HEK293T (cell line): Measurements from ENCODE around the gene CLIC4.
"Not testable (repeated sequence)": the region's sequence is repeated elsewhere in the genome, so short reads cannot be mapped to it uniquely, and the experiment has no call there.

ENCODE experiments used
- CTCF ChIA-PET: fragments of 350-600 bp; formaldehyde crosslinking; extraction: SDS; loops from one replicate; lab custom pipeline; 2021; ENCODE audit warnings: antibody characterized with exemption, inconsistent platforms; lab: Yijun Ruan, JAX
- POLR2A ChIA-PET: fragments of 350-600 bp; formaldehyde crosslinking; extraction: SDS; loops from one replicate; lab custom pipeline; 2020; ENCODE audit warnings: antibody characterized with exemption, inconsistent platforms; lab: Yijun Ruan, JAX
- DNase-seq: peaks from one replicate; pipeline ENCODE4 v3.0.0; 2012; ENCODE audit warnings: mixed read lengths; ENCODE audit errors: extremely low spot score
- ARNT ChIP-seq: fragments of 450-650 bp; IDR thresholded peaks from 2 replicates; pipeline ENCODE4 v1.6.1; 2017; ENCODE audit warnings: mild to moderate bottlenecking
- BHLHE40 ChIP-seq: fragments of 450-650 bp; IDR thresholded peaks from 2 replicates; pipeline ENCODE4 v1.6.1; 2016; ENCODE audit warnings: mild to moderate bottlenecking, moderate library complexity, borderline replicate concordance
- CTBP1 ChIP-seq: fragments of 450-650 bp; IDR thresholded peaks from 2 replicates; pipeline ENCODE4 v1.6.1; 2016; ENCODE audit warnings: borderline replicate concordance
- ELF4 ChIP-seq: fragments of 450-650 bp; IDR thresholded peaks from 2 replicates; pipeline ENCODE4 v1.6.1; 2017; ENCODE audit warnings: antibody characterized with exemption
- FOXA1 ChIP-seq: fragments of 450-650 bp; IDR thresholded peaks from 2 replicates; pipeline ENCODE4 v1.6.1; 2016; ENCODE audit warnings: mild to moderate bottlenecking
- FOXK2 ChIP-seq: fragments of 450-650 bp; IDR thresholded peaks from 2 replicates; pipeline ENCODE4 v1.6.1; 2016; ENCODE audit warnings: mild to moderate bottlenecking
- FOXM1 ChIP-seq: fragments of 450-650 bp; IDR thresholded peaks from 2 replicates; pipeline ENCODE4 v1.6.1; 2017; ENCODE audit warnings: mild to moderate bottlenecking, borderline replicate concordance
- HDGF ChIP-seq: fragments of 450-650 bp; IDR thresholded peaks from 2 replicates; pipeline ENCODE4 v1.6.1; 2017; ENCODE audit warnings: antibody characterized with exemption, borderline replicate concordance
- L3MBTL2 ChIP-seq: fragments of 450-650 bp; conservative IDR thresholded peaks from 2 replicates; pipeline ENCODE4 v1.6.1; 2016; ENCODE audit warnings: mild to moderate bottlenecking
- LEF1 ChIP-seq: fragments of 450-650 bp; IDR thresholded peaks from 2 replicates; pipeline ENCODE4 v1.6.1; 2017; ENCODE audit warnings: mild to moderate bottlenecking, borderline replicate concordance
- NFRKB ChIP-seq: fragments of 450-650 bp; IDR thresholded peaks from 2 replicates; pipeline ENCODE4 v1.6.1; 2016; ENCODE audit warnings: mild to moderate bottlenecking, moderate library complexity
- SP1 ChIP-seq: fragments of 450-650 bp; IDR thresholded peaks from 2 replicates; pipeline ENCODE4 v1.6.1; 2017
- SUZ12 ChIP-seq: fragments of 450-650 bp; IDR thresholded peaks from 2 replicates; pipeline ENCODE4 v1.6.1; 2016; ENCODE audit warnings: mild to moderate bottlenecking
- TARDBP ChIP-seq: fragments of 450-650 bp; IDR thresholded peaks from 2 replicates; pipeline ENCODE4 v1.6.1; 2016
- ZNF384 ChIP-seq: fragments of 450-650 bp; IDR thresholded peaks from 2 replicates; pipeline ENCODE4 v1.6.1; 2016
- TF ChIP-seq, protein P1 (sequence below): fragments of 450-650 bp; IDR thresholded peaks from 2 replicates; pipeline ENCODE4 v1.6.1; 2016

Gene CLIC4

DNA sequence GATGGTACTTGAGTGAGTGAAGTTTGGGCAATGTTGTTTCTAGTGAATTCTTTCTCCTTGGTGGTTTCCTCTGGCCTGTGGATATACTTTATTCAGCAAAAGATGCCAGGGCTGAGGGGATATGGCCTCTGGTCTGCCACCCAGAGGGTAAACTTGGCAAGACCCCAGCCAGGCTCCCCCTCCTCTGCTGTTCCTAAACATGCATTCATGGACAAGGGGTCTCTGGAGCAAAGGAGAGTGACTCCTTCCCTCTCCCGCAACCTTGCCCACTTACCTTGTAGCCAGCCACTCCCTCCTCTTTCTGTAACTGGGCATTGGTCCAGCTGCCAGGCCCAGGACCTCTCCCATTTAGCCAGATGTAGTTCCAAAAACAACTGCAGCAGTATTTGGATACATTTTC lies 141.0 kb downstream of the CLIC4 start:
- DNase-seq = no peak
- ChIA-PET CTCF (interaction anchor here (1.0 kb wide), 1 partner anchor 261 kb away, joined by 3 read pairs; no protein-coding TSS in a partner anchor), POLR2A (no interaction called here)
- TF ChIP-seq BHLHE40 (no peak), FOXA1 (no peak), FOXM1 (no peak), HDGF (no peak)

DNA sequence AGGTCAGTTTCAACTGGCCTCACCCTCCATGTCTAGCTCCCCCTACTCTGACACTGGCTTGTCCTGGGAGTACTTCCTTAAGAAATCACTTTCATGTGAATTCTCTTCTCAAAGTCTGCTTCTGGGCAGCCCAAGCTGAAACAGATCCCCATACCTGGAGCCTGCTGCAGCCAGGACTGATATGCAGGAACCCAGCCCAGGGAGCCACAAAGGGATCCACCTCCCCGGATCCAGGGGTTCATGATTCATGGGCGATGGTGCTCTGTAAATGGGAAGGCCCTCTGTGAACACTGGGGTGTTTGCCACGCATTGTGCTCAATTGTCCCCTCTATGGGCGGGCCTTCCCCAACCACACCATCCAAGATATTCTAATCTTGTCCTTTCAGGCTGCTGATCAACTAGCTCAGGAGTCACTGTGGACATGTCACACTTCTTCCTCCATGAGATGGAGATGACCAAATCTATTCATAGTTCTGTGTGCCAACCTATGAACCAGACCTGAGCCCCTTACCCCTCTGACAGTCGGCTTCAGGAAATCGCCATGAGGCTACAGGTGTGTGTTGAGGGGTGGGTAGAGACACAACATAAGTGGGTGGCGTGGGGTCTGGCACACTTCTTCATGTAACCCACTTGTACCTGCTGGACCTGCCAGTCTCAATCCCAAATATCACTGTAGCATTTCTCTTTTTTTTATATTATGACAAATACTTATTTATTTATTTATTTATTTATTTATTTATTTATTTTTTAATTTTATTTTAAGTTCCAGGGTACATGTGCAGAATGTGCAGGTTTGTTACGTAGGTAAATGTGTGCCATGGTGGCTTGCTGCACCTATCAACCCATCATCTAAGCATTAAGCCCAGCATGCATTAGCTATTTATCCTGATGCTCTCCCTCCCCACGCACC lies 143.1 kb downstream of the CLIC4 start:
- DNase-seq = no peak
- ChIA-PET POLR2A (no interaction called here), CTCF (no interaction called here)
- TF ChIP-seq HDGF = no peak
- no peak for TF ChIP-seq TARDBP
- TF ChIP-seq SUZ12 = no peak
- no peak for TF ChIP-seq L3MBTL2
- no peak for TF ChIP-seq CTBP1
- no peak for TF ChIP-seq NFRKB
- no peak for TF ChIP-seq BHLHE40
- TF ChIP-seq ELF4 = no peak
- no peak for TF ChIP-seq LEF1

DNA sequence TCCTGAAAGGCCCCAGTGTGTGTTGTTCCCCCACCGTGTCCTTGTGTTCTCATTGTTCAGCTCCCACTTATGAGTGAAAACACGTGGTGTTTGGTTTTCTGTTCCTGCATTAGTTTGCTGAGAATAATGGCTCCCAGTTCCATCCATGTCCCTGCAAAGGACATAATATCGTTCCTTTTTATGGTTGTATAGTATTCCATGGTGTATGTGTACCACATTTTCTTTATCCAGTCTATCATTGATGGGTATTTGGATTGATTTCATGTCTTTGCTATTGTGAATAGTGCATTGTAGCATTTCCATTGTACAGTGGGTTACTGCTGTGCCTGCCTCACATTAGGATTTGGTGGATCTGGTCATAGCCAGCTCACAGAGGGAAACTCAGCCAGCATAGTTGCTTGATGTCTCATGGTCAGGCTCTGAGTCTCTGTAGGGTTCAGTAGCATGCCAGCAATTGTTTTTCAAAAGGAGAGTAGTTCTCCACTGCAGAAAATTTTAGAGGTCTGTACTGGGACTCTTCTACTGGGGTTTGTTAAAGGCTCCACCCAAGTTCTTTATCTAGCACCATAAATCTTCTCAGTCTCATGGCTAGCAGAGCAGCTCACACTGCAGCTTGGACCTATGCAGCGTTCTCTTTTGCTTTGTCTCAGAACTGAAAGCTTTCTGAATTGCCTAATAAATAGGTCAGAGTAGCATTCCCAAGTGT lies 143.9 kb downstream of the CLIC4 start:
- ChIA-PET POLR2A (no interaction called here), CTCF (no interaction called here)
- DNase-seq = no peak
- TF ChIP-seq HDGF (no peak), TARDBP (no peak)
- TF ChIP-seq, protein P1, sequence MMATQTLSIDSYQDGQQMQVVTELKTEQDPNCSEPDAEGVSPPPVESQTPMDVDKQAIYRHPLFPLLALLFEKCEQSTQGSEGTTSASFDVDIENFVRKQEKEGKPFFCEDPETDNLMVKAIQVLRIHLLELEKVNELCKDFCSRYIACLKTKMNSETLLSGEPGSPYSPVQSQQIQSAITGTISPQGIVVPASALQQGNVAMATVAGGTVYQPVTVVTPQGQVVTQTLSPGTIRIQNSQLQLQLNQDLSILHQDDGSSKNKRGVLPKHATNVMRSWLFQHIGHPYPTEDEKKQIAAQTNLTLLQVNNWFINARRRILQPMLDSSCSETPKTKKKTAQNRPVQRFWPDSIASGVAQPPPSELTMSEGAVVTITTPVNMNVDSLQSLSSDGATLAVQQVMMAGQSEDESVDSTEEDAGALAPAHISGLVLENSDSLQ = no peak

DNA sequence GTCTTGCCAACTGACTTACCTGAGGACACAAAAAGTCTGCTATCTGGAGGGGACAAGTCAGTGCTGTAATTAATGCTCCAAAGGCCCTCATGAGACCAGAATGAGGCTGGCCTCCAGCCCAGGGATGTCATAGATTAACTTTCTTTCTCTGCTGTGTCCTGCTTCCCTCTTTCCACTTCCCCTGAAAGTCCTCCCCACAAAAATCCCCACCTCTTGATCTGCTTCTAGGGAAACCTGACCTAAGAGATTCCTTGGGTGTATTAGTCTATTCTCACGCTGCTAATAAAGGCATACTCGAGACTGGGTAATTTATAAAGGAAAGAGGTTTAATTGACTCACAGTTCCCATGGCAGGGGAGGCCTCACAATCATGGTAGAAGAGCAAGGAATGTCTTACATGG lies 145.6 kb downstream of the CLIC4 start:
- ChIA-PET CTCF (no interaction called here), POLR2A (no interaction called here)
- DNase-seq = no peak
- TF ChIP-seq SUZ12 (no peak), ARNT (no peak), SP1 (no peak), FOXA1 (no peak), BHLHE40 (no peak)

DNA sequence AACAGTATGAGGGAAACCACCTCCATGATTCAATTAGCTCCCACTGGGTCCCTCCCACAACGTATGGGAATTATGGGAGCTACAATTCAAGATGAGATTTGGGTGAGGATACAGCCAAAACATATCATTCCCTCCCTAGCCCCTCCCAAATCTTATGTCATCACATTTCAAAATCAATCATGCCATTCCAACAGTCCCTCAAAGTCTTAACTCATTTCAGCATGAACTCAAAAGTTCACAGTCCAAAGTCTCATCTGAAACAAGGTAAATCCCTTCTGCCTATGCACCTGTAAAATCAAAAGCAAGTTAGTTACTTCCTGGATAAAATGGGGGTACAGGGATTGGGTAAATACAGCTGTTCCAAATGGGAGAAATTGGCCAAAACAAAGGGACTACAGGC lies 146.1 kb downstream of the CLIC4 start:
- POLR2A ChIA-PET, DNase-seq, CTCF ChIA-PET: not testable (repeated sequence)

DNA sequence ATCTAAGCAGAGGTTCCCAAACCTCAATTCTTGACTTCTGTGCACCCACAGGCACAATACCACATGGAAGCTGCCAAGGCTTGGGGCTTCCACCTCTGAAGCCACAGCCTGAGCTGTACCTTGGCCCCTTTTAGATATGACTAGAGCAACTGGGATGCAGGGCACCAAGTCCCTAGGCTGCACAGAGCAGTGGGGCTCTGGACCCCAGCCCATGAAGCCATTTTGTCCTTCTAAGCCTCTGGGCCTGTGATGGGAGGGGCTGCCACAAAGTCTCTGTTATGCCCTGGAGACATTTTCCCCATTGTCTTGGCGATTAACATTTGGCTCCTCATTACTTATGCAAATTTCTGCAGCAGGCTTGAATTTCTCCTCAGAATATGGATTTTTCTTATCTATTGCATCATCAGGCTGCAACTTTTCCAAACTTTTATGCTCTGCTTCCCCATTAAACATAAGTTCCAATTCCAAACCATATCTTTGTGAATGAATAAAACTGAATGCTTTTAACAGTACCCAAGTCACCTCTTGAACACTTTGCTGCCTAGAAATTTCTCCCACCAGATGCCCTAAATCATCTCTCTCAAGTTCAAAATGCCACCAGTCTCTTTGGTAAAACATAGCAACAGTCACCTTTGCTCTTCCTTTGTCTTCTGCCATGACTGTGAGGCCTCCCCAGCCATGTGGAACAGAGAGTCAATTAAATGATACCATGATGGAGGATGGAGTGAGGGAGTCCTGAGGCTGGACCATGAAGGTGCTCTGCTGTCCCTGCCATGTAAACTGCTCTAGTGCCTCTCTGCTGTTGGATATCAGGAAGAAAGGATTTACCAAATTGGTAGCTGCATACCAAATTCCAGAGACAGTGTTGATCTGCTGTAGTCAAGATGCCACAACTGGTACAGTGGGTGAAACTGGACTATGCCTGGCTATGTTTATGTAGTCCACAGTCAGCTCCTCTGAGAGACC lies 147.2 kb downstream of the CLIC4 start:
- TF ChIP-seq FOXA1 = no peak
- TF ChIP-seq ZNF384 = no peak
- TF ChIP-seq LEF1 = no peak
- no peak for TF ChIP-seq SUZ12
- TF ChIP-seq FOXM1 = no peak
- no peak for TF ChIP-seq L3MBTL2
- TF ChIP-seq NFRKB = no peak
- TF ChIP-seq HDGF = no peak
- TF ChIP-seq CTBP1 = no peak
- TF ChIP-seq ARNT = no peak
- no peak for DNase-seq
- ChIA-PET POLR2A (no interaction called here), CTCF (no interaction called here)

DNA sequence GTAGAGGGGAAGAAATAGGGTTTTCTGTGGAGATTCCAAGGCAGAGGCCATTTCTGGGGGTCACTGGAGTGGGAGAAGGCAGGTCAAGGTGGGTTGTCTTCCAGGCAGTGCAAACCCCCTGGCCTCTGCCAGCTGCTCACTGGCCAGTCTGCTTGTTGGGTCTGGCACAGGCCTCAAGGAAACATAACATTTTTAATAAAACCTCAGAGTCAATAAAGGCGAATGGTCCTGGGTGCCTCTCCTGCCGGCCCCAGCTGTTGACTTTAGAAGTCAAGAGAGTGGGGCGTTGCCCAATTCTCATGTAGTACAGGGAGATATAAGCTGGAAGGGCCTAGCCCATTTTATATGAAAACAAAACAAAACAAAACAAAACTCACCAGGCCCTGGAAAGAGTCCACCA lies 148.2 kb downstream of the CLIC4 start:
- CTCF ChIA-PET = no interaction called here
- TF ChIP-seq L3MBTL2 = no peak
- no peak for TF ChIP-seq FOXK2
- TF ChIP-seq LEF1 = no peak
- no peak for TF ChIP-seq ARNT
- TF ChIP-seq FOXA1 = no peak
- TF ChIP-seq, protein P1 = no peak
- no peak for TF ChIP-seq FOXM1
- no peak for TF ChIP-seq SUZ12
- no peak for TF ChIP-seq NFRKB
- no peak for TF ChIP-seq HDGF
- no peak for DNase-seq
- POLR2A ChIA-PET = no interaction called here
